ENCODE measurements around the gene KRT84. TPM values are rescaled to one million over a fixed set of nuclear protein-coding genes. Genes with fewer than 3 reads are reported as not detected.

Gene KRT84
- total and polyA plus RNA-seq, 2 of the 4 experiments (the other 2 are of a cell fraction) = not detected

DNA sequence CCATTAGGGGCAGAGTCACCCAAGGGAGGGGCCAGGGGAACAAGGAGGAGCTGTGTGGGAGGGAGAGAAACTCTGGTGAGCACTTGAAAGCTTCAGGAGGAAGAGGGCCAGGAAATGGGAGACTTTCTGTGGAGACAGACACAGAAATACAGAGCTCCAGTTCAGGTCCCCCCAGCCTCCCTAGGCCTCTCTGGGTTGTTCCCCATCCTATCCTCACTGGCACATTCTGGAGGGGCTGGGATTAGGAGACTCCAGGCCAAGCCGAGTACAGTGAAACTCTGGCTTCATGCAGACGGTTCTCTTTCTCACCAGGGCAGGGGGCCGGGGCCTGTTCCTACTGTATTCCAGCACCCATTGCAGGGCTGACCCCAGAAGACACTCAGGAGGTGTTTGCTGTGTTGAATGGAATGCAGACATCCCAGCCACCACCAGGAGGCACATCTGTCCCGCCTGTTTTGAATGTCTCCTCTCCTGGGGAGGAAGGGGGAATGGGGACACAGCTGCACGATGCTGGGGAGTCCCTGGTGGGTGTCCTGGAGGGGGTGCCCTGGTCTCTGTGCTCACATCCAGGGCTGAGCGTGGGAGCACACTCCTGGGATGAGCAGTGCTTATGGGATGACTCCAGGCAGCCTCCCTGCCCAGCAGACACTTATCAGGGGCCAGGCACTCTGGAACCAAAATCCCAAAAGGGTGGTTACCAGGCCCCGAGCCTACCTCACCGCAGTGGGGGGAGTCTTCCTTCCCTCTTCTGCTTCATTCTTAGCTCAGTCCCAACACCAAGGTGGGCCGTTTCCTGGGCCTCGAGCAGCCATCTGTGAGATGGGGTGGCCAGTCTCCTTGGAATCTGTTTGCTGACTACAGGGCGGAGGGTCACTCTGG, 5.5 kb upstream of the KRT84 start:
- Histone ChIP-seq H3K79me1 (ENCODE audit: low read depth in 1 of 2, low read length in 2 of 2) (no peaks in the 10 kb centered on the region), H3K9ac (ENCODE audit: low read depth, low read length) (no peak overlapping the region), H3K9me3 (ENCODE audit: control insufficient read depth, insufficient read depth, low read length) (no peaks in the 10 kb centered on the region), H3K4ac (ENCODE audit: low read depth, low read length) (no peak overlapping the region), H2AK9ac (replicated peaks; ENCODE audit: low read depth, low read length, poor library complexity) (no peak overlapping the region), H3K56ac (ENCODE audit: extremely low read depth, insufficient read depth, low read length) (no peak overlapping the region), H2BK15ac (ENCODE audit: low read depth, low read length) (no peak overlapping the region), H3K36me3 (ENCODE audit: control insufficient read depth, insufficient read depth, low read length) (no peaks in the 10 kb centered on the region), H2AK5ac (ENCODE audit: low read depth, low read length) (no peak overlapping the region), H2BK5ac (ENCODE audit: low read depth, low read length, poor library complexity, severe bottlenecking) (no peak overlapping the region), H4K8ac (ENCODE audit: low read depth in 2 of 2, low read length in 2 of 2) (no peak overlapping the region), H4K91ac (ENCODE audit: insufficient read depth, low read depth, low read length) (no peak overlapping the region), H4K20me1 (ENCODE audit: insufficient read depth, low read length) (no peaks in the 10 kb centered on the region), H2AFZ (replicated peaks; ENCODE audit: low read length, poor library complexity) (no peak overlapping the region), H3K18ac (ENCODE audit: low read depth, low read length) (no peak overlapping the region), H3K27me3 (ENCODE audit: control insufficient read depth, insufficient read depth, low read length) (peaks cover 44% of the 10 kb centered on the region), H4K5ac (ENCODE audit: low read depth, low read length) (no peak overlapping the region), H2BK20ac (ENCODE audit: low read depth, low read length) (no peak overlapping the region), H3K27ac (ENCODE audit: insufficient read depth, low read length) (no peak overlapping the region), H3K4me2 (ENCODE audit: low read depth, low read length) (no peak overlapping the region), H3K4me1 (ENCODE audit: control insufficient read depth, insufficient read depth, low read length) (no peaks in the 10 kb centered on the region), H3K4me3 (ENCODE audit: insufficient read depth, low read depth, low read length) (no peak overlapping the region), H3K9me1 (ENCODE audit: insufficient read depth, low read length) (no peaks in the 10 kb centered on the region), H3K14ac (replicated peaks; ENCODE audit: low read depth, low read length) (no peak overlapping the region), H3K23ac (ENCODE audit: low read depth, low read length) (no peak overlapping the region), H2BK120ac (ENCODE audit: low read depth, low read length) (no peak overlapping the region)
- TF ChIP-seq, protein P1, sequence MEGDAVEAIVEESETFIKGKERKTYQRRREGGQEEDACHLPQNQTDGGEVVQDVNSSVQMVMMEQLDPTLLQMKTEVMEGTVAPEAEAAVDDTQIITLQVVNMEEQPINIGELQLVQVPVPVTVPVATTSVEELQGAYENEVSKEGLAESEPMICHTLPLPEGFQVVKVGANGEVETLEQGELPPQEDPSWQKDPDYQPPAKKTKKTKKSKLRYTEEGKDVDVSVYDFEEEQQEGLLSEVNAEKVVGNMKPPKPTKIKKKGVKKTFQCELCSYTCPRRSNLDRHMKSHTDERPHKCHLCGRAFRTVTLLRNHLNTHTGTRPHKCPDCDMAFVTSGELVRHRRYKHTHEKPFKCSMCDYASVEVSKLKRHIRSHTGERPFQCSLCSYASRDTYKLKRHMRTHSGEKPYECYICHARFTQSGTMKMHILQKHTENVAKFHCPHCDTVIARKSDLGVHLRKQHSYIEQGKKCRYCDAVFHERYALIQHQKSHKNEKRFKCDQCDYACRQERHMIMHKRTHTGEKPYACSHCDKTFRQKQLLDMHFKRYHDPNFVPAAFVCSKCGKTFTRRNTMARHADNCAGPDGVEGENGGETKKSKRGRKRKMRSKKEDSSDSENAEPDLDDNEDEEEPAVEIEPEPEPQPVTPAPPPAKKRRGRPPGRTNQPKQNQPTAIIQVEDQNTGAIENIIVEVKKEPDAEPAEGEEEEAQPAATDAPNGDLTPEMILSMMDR (conservative IDR thresholded peaks at IDR 0.05; ENCODE audit: low read depth, low read length) = peak; percentile 41
- TF ChIP-seq RCOR1 (IDR thresholded peaks at IDR 0.05; ENCODE audit: insufficient replicate concordance, low read length) (no peak), FOS (IDR thresholded peaks at IDR 0.05; ENCODE audit: low read depth, low read length) (no peak), MAZ (IDR thresholded peaks at IDR 0.05; ENCODE audit: borderline replicate concordance, low read depth, low read length) (no peak), CHD1 (IDR thresholded peaks at IDR 0.05; ENCODE audit: low read depth, low read length) (no peak), SMC3 (IDR thresholded peaks at IDR 0.05; ENCODE audit: low read depth, low read length) (peak; percentile 52), USF2 (IDR thresholded peaks at IDR 0.05; ENCODE audit: low read depth, low read length) (no peak), RAD21 (IDR thresholded peaks at IDR 0.05; ENCODE audit: low read length) (peak; percentile 54)
- ChIA-PET CTCF (interaction anchor here (1.0 kb wide), 1 partner anchor 15 kb away, joined by 3 read pairs; no protein-coding TSS in a partner anchor), POLR2A (ENCODE audit: unreplicated experiment) (no interaction called here)
- WGBS, 2 experiments (ENCODE audit: extremely low coverage in 2 of 2, insufficient read length in 1 of 2) = 67% methylated on average over 1 of the region's 11 CpGs; no CpG with 5 or more reads in 1 of the 2 experiments
- BruUV-seq (replicated peaks) = no TSS peak
- dilution Hi-C loops (cut with HindIII; ENCODE audit: low sequenced_read_pairs, unreplicated experiment) = no loop called here
- intact Hi-C loops (cut with micrococcal nuclease) = loop anchor here (5.0 kb wide), 1 partner anchor 481 kb away; no protein-coding TSS in a partner anchor
- ATAC-seq (ENCODE audit: low read depth) (peak; percentile 57; the same call in 1 of the 2 replicates), DNase-seq (peak; percentile 13)
- in situ Hi-C loops (cut with MboI; ENCODE audit: low sequenced_read_pairs) = no loop called here
